ENCODE results near the gene C6orf52. TPM values are rescaled to one million over a fixed set of nuclear protein-coding genes. Genes with fewer than 3 reads are reported as not detected.

C6orf52 gene
- total and polyA plus RNA-seq, 2 of the 13 experiments (the other 11 are each of a cell fraction or from before 2014, with no cell fraction given) = 0.50 to 0.53 TPM

DNA sequence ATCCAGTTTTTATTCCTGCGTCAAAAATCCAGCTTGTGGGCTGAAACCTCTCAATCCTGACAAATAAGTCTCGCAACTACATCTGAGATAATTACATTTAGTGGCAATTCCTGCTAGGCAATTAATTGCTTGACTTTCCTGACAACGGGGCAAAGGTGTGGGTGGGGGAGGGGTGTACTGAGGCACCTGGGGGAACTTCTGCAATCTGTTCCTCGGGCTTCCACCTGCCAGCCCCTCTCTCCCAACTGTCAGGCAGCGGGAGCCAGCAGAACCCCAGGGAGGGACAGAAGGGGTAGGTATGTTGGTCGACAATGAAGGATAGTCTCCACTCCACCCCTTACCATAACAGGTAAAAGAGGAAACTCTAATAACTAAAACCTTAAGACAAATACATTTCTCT, 6.8 kb downstream of the C6orf52 start:
- WGBS (ENCODE audit: low lambda C conversion rate) = 25% methylated on average over 6 of the region's 6 CpGs
- TF ChIP-seq, protein P1, sequence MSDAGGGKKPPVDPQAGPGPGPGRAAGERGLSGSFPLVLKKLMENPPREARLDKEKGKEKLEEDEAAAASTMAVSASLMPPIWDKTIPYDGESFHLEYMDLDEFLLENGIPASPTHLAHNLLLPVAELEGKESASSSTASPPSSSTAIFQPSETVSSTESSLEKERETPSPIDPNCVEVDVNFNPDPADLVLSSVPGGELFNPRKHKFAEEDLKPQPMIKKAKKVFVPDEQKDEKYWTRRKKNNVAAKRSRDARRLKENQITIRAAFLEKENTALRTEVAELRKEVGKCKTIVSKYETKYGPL (CRISPR knock-in tag; IDR thresholded peaks at IDR 0.05) = no peak
- TF ChIP-seq CHD2 (IDR thresholded peaks at IDR 0.05; ENCODE audit: low read depth, low read length) (no peak), TMF1 (CRISPR knock-in tag; IDR thresholded peaks at IDR 0.05; ENCODE audit: low read depth) (no peak), HCFC1 (IDR thresholded peaks at IDR 0.05; ENCODE audit: low read depth, low read length) (no peak), ZSCAN22 (CRISPR knock-in tag; IDR thresholded peaks at IDR 0.05) (no peak), ZNF232 (CRISPR knock-in tag; IDR thresholded peaks at IDR 0.05; ENCODE audit: borderline replicate concordance) (no peak), KDM1A (CRISPR knock-in tag; IDR thresholded peaks at IDR 0.05) (no peak), ZNF510 (CRISPR knock-in tag; IDR thresholded peaks at IDR 0.05; ENCODE audit: low read depth) (no peak), ZSCAN12 (CRISPR knock-in tag; IDR thresholded peaks at IDR 0.05) (no peak), NCOR1 (IDR thresholded peaks at IDR 0.05; ENCODE audit: borderline replicate concordance, low read length) (no peak), PCBP2 (optimal IDR thresholded peaks at IDR 0.05; ENCODE audit: low read depth, low read length, poor library complexity, severe bottlenecking) (no peak), U2AF1 (optimal IDR thresholded peaks at IDR 0.05; ENCODE audit: low read depth, low read length) (no peak), THYN1 (CRISPR knock-in tag; IDR thresholded peaks at IDR 0.05; ENCODE audit: borderline replicate concordance, low read depth) (no peak), BRD4 (CRISPR knock-in tag; IDR thresholded peaks at IDR 0.05) (no peak)
- TF ChIP-seq, protein P2, sequence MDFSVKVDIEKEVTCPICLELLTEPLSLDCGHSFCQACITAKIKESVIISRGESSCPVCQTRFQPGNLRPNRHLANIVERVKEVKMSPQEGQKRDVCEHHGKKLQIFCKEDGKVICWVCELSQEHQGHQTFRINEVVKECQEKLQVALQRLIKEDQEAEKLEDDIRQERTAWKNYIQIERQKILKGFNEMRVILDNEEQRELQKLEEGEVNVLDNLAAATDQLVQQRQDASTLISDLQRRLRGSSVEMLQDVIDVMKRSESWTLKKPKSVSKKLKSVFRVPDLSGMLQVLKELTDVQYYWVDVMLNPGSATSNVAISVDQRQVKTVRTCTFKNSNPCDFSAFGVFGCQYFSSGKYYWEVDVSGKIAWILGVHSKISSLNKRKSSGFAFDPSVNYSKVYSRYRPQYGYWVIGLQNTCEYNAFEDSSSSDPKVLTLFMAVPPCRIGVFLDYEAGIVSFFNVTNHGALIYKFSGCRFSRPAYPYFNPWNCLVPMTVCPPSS (IDR thresholded peaks at IDR 0.05) = no peak
- TF ChIP-seq, protein P3, sequence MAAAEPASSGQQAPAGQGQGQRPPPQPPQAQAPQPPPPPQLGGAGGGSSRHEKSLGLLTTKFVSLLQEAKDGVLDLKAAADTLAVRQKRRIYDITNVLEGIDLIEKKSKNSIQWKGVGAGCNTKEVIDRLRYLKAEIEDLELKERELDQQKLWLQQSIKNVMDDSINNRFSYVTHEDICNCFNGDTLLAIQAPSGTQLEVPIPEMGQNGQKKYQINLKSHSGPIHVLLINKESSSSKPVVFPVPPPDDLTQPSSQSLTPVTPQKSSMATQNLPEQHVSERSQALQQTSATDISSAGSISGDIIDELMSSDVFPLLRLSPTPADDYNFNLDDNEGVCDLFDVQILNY (CRISPR knock-in tag; conservative IDR thresholded peaks at IDR 0.05) = no peak
- TF ChIP-seq, protein P4, sequence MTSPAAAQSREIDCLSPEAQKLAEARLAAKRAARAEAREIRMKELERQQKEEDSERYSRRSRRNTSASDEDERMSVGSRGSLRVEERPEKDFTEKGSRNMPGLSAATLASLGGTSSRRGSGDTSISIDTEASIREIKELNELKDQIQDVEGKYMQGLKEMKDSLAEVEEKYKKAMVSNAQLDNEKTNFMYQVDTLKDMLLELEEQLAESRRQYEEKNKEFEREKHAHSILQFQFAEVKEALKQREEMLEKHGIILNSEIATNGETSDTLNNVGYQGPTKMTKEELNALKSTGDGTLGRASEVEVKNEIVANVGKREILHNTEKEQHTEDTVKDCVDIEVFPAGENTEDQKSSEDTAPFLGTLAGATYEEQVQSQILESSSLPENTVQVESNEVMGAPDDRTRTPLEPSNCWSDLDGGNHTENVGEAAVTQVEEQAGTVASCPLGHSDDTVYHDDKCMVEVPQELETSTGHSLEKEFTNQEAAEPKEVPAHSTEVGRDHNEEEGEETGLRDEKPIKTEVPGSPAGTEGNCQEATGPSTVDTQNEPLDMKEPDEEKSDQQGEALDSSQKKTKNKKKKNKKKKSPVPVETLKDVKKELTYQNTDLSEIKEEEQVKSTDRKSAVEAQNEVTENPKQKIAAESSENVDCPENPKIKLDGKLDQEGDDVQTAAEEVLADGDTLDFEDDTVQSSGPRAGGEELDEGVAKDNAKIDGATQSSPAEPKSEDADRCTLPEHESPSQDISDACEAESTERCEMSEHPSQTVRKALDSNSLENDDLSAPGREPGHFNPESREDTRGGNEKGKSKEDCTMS (CRISPR knock-in tag; conservative IDR thresholded peaks at IDR 0.05) = no peak

More for the DNA sequence above, 6.8 kb downstream of the C6orf52 start:
- Histone ChIP-seq H3K27me3 (ENCODE audit: control insufficient read depth in 1 of 2, insufficient read depth in 2 of 2, low read length in 2 of 2) (peaks cover 3 to 14% of the 10 kb centered on the region in 2 experiments; a peak in 3 of 5 replicates), H2AFZ (ENCODE audit: low read length) (no peak overlapping the region), H3K4me1 (ENCODE audit: insufficient read depth, low read length) (peaks cover 16% of the 10 kb centered on the region), H3K9me3 (ENCODE audit: low read length) (no peaks in the 10 kb centered on the region), H3K4me3 (replicated peaks in 1 of 3; ENCODE audit: insufficient read depth in 1 of 3, low read depth in 2 of 3, low read length in 3 of 3) (no peak overlapping the region), H3K4me2 (ENCODE audit: low read depth, low read length) (no peak overlapping the region), H3K79me2 (ENCODE audit: insufficient read depth, low read length) (no peaks in the 10 kb centered on the region), H3K27ac (ENCODE audit: extremely low read length, insufficient read depth, low read length) (no peak overlapping the region), H3K36me3 (replicated peaks in 1 of 2; ENCODE audit: control insufficient read depth in 1 of 2, insufficient read depth in 2 of 2, low read length in 2 of 2) (no peaks in the 10 kb centered on the region), H4K20me1 (ENCODE audit: insufficient read depth, low read length) (no peaks in the 10 kb centered on the region), H3K9ac (ENCODE audit: insufficient read depth, low read depth, low read length) (no peak overlapping the region)
- POLR2A ChIA-PET = no interaction called here
- no peak for DNase-seq (ENCODE audit: low spot score)
- no peak for ATAC-seq
- BruUV-seq (replicated peaks) = no TSS peak
- CTCF ChIA-PET (ENCODE audit: low intra/inter-chr PET ratio, low total read pairs) = no interaction called here
- in situ Hi-C loops (cut with HindIII; ENCODE audit: extremely low pct_ligation_motif_present, low pct_unique_long_range_greater_than_20kb) (no loop called here), intact Hi-C loops (cut with micrococcal nuclease; ENCODE audit: unreplicated experiment) (no loop called here)
- no peak for FAIRE-seq
